Spleen (tissue), 11 donors: ENCODE results near the gene LNPEP. TPM values are rescaled to one million over a fixed set of nuclear protein-coding genes. Genes with fewer than 3 reads are reported as not detected.

Experiments used
- DNase-seq: peaks from one replicate; pipeline ENCODE4 v3.0.0-alpha.2; 2020
- H3K27ac ChIP-seq, 8 donors: fragments of 200-600 bp; sonication (generic) in 7 of 8; 1 replicate in 4 of 8; 2 replicates in 4 of 8; pipeline versions ENCODE4 v1.5.0 to v1.8.0; 2016 to 2021; ENCODE audit warnings: inconsistent platforms in 4 of 8, mild to moderate bottlenecking in 4 of 8, moderate library complexity in 1 of 8
- H3K27me3 ChIP-seq, 7 donors: fragments of 200-600 bp; sonication (generic) in 6 of 7; replicated peaks in 1 of 7; 1 replicate in 4 of 7; 2 replicates in 3 of 7; pipeline versions ENCODE4 v1.5.0 to v1.8.0; 2016 to 2021; ENCODE audit warnings: inconsistent platforms in 3 of 7, mild to moderate bottlenecking in 1 of 7
- H3K36me3 ChIP-seq, 6 donors: fragments of 200-600 bp; sonication (generic) in 5 of 6; 1 replicate in 4 of 6; 2 replicates in 2 of 6; pipeline versions ENCODE4 v1.5.0 to v1.8.0; 2016 to 2021; ENCODE audit warnings: inconsistent platforms in 2 of 6
- H3K4me1 ChIP-seq, 6 donors: fragments of 200-600 bp; sonication (generic) in 5 of 6; 1 replicate in 3 of 6; 2 replicates in 3 of 6; pipeline versions ENCODE4 v1.5.0 to v1.8.0; 2016 to 2021; ENCODE audit warnings: inconsistent platforms in 3 of 6
- H3K4me3 ChIP-seq, 8 donors: fragments of 200-600 bp; sonication (generic) in 7 of 8; 1 replicate in 4 of 8; 2 replicates in 4 of 8; pipeline versions ENCODE4 v1.5.0 to v1.8.0; 2016 to 2021; ENCODE audit warnings: inconsistent platforms in 4 of 8, mild to moderate bottlenecking in 4 of 8, moderate library complexity in 2 of 8
- H3K9me3 ChIP-seq, 8 donors: fragments of 200-600 bp; sonication (generic) in 7 of 8; 1 replicate in 4 of 8; 2 replicates in 4 of 8; pipeline versions ENCODE4 v1.5.0 to v1.8.0; 2016 to 2021; ENCODE audit warnings: inconsistent platforms in 4 of 8
- POLR2A ChIP-seq, 3 donors: fragments of 450-650 bp; IDR thresholded peaks; one replicate each; pipeline ENCODE4 v1.5.1; 2017; ENCODE audit warnings: antibody characterized with exemption in 3 of 3, mild to moderate bottlenecking in 1 of 3
- POLR2AphosphoS5 ChIP-seq, 3 donors: sonication (generic); formaldehyde crosslinking; IDR thresholded peaks; one replicate each; pipeline ENCODE4 v1.5.1; 2017; ENCODE audit warnings: antibody characterized with exemption in 3 of 3
- WGBS, 5 donors: extraction: QIAGEN DNeasy Blood & Tissue Kit in 3 of 5; methylation state at CpG; one replicate each; pipeline versions ENCODE4 v1.1.5 to v1.1.7; 2013 to 2018; 5-methylcytosine and 5-hydroxymethylcytosine counted together
- intact Hi-C: fragments of 100-400 bp; cut with DNase I; formaldehyde crosslinking; loops from one replicate; pipeline ENCODE4 v1.15.0; 2023; ENCODE audit warnings: low total_unique reads
- polyA plus RNA-seq, 3 donors: library from polyadenylated mRNA; stranded (reverse); fragments of 200-250 nt; gene quantifications; one replicate each; pipeline ENCODE4 v1.2.1, GENCODE V29; 2013
- total RNA-seq, 7 donors: library from RNA; depleted of rRNA in 3 of 7; stranded (reverse); fragments of >200 nt in 3 of 7; fragmentation: NEBNext Ultra II Directional in 4 of 7; extraction: Animal tissue kit (Norgen Biotek cat#: 25700) in 4 of 7; gene quantifications; one replicate each; pipeline versions ENCODE4 v1.1.0 to v1.2.1, GENCODE V29; 2016 to 2021
- TF ChIP-seq, protein P1 (sequence below), 11 experiments: fragments of 200-600 bp in 7 of 11; fragments of 450-650 bp in 4 of 11; sonication (generic) in 4 of 11; IDR thresholded peaks in 8 of 11; conservative IDR thresholded peaks in 3 of 11; 1 replicate in 7 of 11; 2 replicates in 4 of 11; pipeline versions ENCODE4 v1.4.0 to v1.8.0; 2016 to 2021; ENCODE audit warnings: antibody characterized with exemption in 11 of 11, inconsistent platforms in 4 of 11, mild to moderate bottlenecking in 1 of 11
- donor health status: healthy with polysubstance abuse.
- donor health status: DM: no; HTN: no; CAD: no; lungs with moderate emphysema.
- donor health status: DM: no; HTN: no; CAD: no.
- donor health status: Bipolar disorder and iron deficiency.
- donor health status: healthy.
- donor health status: DM: no; HTN: no; CAD: no.
- donor health status: DM: yes; HTN: yes; CAD: no.

The LNPEP gene
- total and polyA plus RNA-seq, 10 donors = 8.5 to 82.2 (median 65.9) TPM

DNA sequence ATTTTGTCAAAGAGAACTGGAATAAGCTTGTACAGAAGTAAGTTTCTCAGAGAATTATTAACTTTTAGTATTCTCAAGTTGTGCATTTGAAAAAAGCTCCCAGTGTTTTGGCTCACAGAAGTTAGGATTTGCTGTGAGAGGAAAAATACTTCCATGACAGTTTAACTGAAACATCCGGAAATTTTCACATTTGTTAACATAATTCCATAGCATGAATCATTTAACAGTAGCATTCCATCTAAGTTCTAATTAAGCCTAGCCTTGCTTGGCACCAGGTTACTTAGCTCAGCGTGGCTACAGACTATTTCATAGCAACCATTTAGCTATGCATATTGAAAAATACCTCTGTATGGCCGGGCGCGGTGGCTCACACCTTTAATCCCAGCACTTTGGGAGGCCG is 90.8 kb downstream of the LNPEP start:
- no peak for DNase-seq
- Histone ChIP-seq H3K36me3 (peaks cover 9 to 100% (median 85%) of the 10 kb centered on the region in 6 donors), H3K4me3 (no peak overlapping the region), H3K27me3 (no peaks in the 10 kb centered on the region), H3K27ac (no peak overlapping the region), H3K4me1 (peaks cover 0 to 14% (median 0%) of the 10 kb centered on the region in 6 donors), H3K9me3 (no peaks in the 10 kb centered on the region)
- intact Hi-C loops = no loop called here
- WGBS, 5 donors = 98 to 99% (median 98%) methylated on average over 6 of the region's 6 CpGs
- TF ChIP-seq POLR2A (IDR thresholded peaks at IDR 0.05) = no peak
- TF ChIP-seq POLR2AphosphoS5 (IDR thresholded peaks at IDR 0.05) = no peak
- TF ChIP-seq, protein P1, sequence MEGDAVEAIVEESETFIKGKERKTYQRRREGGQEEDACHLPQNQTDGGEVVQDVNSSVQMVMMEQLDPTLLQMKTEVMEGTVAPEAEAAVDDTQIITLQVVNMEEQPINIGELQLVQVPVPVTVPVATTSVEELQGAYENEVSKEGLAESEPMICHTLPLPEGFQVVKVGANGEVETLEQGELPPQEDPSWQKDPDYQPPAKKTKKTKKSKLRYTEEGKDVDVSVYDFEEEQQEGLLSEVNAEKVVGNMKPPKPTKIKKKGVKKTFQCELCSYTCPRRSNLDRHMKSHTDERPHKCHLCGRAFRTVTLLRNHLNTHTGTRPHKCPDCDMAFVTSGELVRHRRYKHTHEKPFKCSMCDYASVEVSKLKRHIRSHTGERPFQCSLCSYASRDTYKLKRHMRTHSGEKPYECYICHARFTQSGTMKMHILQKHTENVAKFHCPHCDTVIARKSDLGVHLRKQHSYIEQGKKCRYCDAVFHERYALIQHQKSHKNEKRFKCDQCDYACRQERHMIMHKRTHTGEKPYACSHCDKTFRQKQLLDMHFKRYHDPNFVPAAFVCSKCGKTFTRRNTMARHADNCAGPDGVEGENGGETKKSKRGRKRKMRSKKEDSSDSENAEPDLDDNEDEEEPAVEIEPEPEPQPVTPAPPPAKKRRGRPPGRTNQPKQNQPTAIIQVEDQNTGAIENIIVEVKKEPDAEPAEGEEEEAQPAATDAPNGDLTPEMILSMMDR (IDR thresholded peaks at IDR 0.05 in 8 of 11, conservative IDR thresholded peaks at IDR 0.05 in 3 of 11) = no peak

DNA sequence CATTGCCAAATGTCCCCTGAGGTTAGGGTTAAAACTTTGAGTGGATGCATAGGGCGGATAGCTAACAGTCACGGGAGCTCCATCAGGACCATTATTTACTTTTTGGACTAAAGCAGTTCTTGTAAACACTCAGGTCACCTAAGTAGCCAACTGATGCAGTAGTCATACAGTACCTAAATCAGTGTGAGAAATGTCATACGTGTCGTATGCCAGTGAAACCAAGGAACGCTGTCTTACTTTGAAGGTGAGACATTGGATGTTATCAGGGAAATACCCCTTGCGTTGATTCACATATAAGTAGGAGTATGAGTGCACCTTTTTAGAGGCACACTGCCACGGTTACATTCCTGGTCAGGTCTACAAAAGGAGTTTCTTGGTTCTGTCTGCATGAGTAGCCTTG is 101.9 kb downstream of the LNPEP start:
- DNase-seq = no peak
- TF ChIP-seq POLR2A (IDR thresholded peaks at IDR 0.05) (no peak), POLR2AphosphoS5 (IDR thresholded peaks at IDR 0.05) (no peak)
- TF ChIP-seq, protein P1 (IDR thresholded peaks at IDR 0.05 in 8 of 11, conservative IDR thresholded peaks at IDR 0.05 in 3 of 11) = no peak
- WGBS, 5 donors = 73 to 89% (median 79%) methylated on average over 7 of the region's 7 CpGs
- H3K9me3 ChIP-seq = no peaks in the 10 kb centered on the region
- no peaks in the 10 kb centered on the region for H3K4me1 ChIP-seq
- H3K36me3 ChIP-seq = peaks cover 0 to 52% (median 7%) of the 10 kb centered on the region in 6 donors
- intact Hi-C loops = no loop called here
- H3K27ac ChIP-seq = no peak overlapping the region
- no peak overlapping the region for H3K4me3 ChIP-seq
- no peaks in the 10 kb centered on the region for H3K27me3 ChIP-seq

DNA sequence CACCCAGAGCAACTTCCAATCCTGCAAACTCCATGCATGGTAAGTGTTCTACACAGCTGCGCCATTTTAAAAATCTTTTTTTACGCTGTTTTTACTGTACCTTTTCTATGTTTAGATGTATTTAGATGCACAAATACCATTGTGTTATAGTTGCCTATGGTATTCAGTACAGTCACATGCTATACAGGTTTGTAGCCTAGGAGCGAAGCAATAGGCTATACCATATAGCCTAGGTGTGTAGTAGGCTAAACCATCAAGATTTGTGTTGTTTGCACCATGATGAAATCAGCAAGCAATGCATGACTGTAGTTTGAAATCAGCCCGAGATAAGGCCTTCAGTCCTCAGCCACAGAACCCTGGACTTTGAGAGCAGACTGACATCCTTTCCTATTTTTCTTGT is 105.4 kb downstream of the LNPEP start:
- TF ChIP-seq POLR2AphosphoS5 (IDR thresholded peaks at IDR 0.05) (no peak), POLR2A (IDR thresholded peaks at IDR 0.05) (no peak)
- TF ChIP-seq, protein P1 (IDR thresholded peaks at IDR 0.05 in 8 of 11, conservative IDR thresholded peaks at IDR 0.05 in 3 of 11) = no peak
- H3K36me3 ChIP-seq = peaks cover 0 to 18% (median under 1%) of the 10 kb centered on the region in 6 donors
- no peaks in the 10 kb centered on the region for H3K4me1 ChIP-seq
- WGBS, 5 donors = 96 to 99% (median 97%) methylated on average over 4 of the region's 4 CpGs
- no peak overlapping the region for H3K27ac ChIP-seq
- no peaks in the 10 kb centered on the region for H3K9me3 ChIP-seq
- DNase-seq = no peak
- no peak overlapping the region for H3K4me3 ChIP-seq
- H3K27me3 ChIP-seq = no peaks in the 10 kb centered on the region
- intact Hi-C loops = no loop called here

DNA sequence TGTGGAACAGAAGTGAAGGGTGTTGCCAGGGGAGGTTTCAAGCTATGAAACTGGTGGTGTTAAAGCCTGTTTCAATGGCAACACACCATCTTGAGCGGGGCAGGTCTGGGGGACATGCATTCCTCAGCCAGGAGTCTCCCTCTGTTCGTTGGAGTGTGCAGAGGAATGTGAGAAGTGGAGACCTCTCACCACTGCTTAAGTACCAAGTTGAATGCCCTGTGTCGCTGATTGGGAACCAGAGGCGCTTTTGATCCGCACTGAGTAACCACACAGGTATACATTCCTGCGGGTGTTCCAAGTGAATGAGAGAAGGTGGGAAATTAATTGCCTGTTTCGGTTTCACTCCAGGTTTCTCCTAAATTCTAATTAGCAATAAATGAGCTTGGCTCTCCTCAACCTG is 107.1 kb downstream of the LNPEP start:
- 85 to 95% (median 91%) methylated on average over 7 of the region's 7 CpGs for WGBS, 5 donors
- Histone ChIP-seq H3K27ac (no peak overlapping the region), H3K27me3 (no peaks in the 10 kb centered on the region), H3K4me3 (no peak overlapping the region), H3K4me1 (no peaks in the 10 kb centered on the region), H3K36me3 (peaks cover 0 to 2% (median 0%) of the 10 kb centered on the region in 6 donors), H3K9me3 (no peaks in the 10 kb centered on the region)
- TF ChIP-seq, protein P1 (IDR thresholded peaks at IDR 0.05 in 8 of 11, conservative IDR thresholded peaks at IDR 0.05 in 3 of 11) = no peak
- TF ChIP-seq POLR2AphosphoS5 (IDR thresholded peaks at IDR 0.05) = no peak
- no peak for TF ChIP-seq POLR2A (IDR thresholded peaks at IDR 0.05)
- no peak for DNase-seq
- intact Hi-C loops = no loop called here
